ENCODE measurements around the gene TEK. TPM values are rescaled to one million over a fixed set of nuclear protein-coding genes. Genes with fewer than 3 reads are reported as not detected.

Gene TEK
- total RNA-seq, 1 donor from 2014 or later = not detected

GRCh38 chr9:27168496-27168895, 59.5 kb downstream of the TEK start:
- no peaks in the 10 kb centered on the region for H3K4me1 Mint-ChIP-seq
- H3K9me3 Mint-ChIP-seq = peaks cover 5% of the 10 kb centered on the region
- ATAC-seq (ENCODE audit: low read depth) (no peak), DNase-seq (no peak)
- intact Hi-C loops (cut with micrococcal nuclease) = no loop called here
- no peaks in the 10 kb centered on the region for H3K27me3 Mint-ChIP-seq
- H3K4me3 Mint-ChIP-seq = no peak overlapping the region
- POLR2A ChIA-PET = no interaction called here
- CTCF ChIA-PET = no interaction called here
- no peaks in the 10 kb centered on the region for H3K36me3 Mint-ChIP-seq (ENCODE audit: low read depth)
- no peak overlapping the region for H3K27ac Mint-ChIP-seq
- TF ChIP-seq CTCF (IDR thresholded peaks at IDR 0.05) = no peak

- ATAC-seq (ENCODE audit: low read depth) = no peak
- Mint-ChIP-seq H3K27ac (no peak overlapping the region), H3K9me3 (peaks cover 5% of the 10 kb centered on the region), H3K4me3 (no peak overlapping the region), H3K4me1 (no peaks in the 10 kb centered on the region), H3K27me3 (no peaks in the 10 kb centered on the region), H3K36me3 (ENCODE audit: low read depth) (no peaks in the 10 kb centered on the region)
- ChIA-PET CTCF (no interaction called here), POLR2A (no interaction called here)
- intact Hi-C loops (cut with micrococcal nuclease) = no loop called here
- no peak for TF ChIP-seq CTCF (IDR thresholded peaks at IDR 0.05)
- no peak for DNase-seq
Observed at GRCh38 chr9:27168951-27169350, 59.9 kb downstream of the TEK start.

DNA sequence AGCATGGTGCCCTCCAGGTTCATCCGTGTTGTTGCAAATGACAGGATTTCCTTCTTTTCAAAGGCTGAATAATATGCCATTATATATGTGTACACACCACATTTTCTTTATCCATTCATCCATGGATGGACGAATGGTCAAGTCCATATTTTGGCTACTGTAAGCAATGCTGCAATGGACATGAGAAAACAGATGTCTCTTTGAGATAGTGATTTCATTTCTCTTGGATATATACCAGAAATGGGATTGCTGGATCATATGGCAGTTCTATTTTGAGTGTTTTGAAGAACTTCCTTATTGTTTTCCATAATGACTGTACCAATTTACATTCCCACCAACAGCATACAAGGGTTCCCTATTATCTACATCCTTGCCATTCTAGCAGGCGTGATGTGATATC, 67.9 kb downstream of the TEK start:
- Mint-ChIP-seq H3K4me1 (no peaks in the 10 kb centered on the region), H3K36me3 (ENCODE audit: low read depth) (no peaks in the 10 kb centered on the region), H3K27ac (no peak overlapping the region), H3K4me3 (no peak overlapping the region), H3K9me3 (peaks cover 8% of the 10 kb centered on the region), H3K27me3 (peaks cover 3% of the 10 kb centered on the region)
- ATAC-seq (ENCODE audit: low read depth) (no peak), DNase-seq (no peak)
- TF ChIP-seq CTCF (IDR thresholded peaks at IDR 0.05) = no peak
- POLR2A ChIA-PET = no interaction called here
- CTCF ChIA-PET = no interaction called here
- intact Hi-C loops (cut with micrococcal nuclease) = no loop called here

GRCh38 chr9:27179245-27179865, 70.3 kb downstream of the TEK start:
- Mint-ChIP-seq H3K27me3 (peaks cover 7% of the 10 kb centered on the region), H3K36me3 (ENCODE audit: low read depth) (no peaks in the 10 kb centered on the region), H3K4me3 (no peak overlapping the region), H3K9me3 (peaks cover 8% of the 10 kb centered on the region), H3K27ac (no peak overlapping the region), H3K4me1 (no peaks in the 10 kb centered on the region)
- ChIA-PET CTCF (no interaction called here), POLR2A (no interaction called here)
- no peak for ATAC-seq (ENCODE audit: low read depth)
- no peak for TF ChIP-seq CTCF (IDR thresholded peaks at IDR 0.05)
- intact Hi-C loops (cut with micrococcal nuclease) = no loop called here
- no peak for DNase-seq

- no peaks in the 10 kb centered on the region for H3K4me1 Mint-ChIP-seq
- ATAC-seq (ENCODE audit: low read depth) = no peak
Observed at GRCh38 chr9:27181381-27181780, 72.4 kb downstream of the TEK start.

More at GRCh38 chr9:27181381-27181780, 72.4 kb downstream of the TEK start:
- H3K27ac Mint-ChIP-seq = no peak overlapping the region
- no peak overlapping the region for H3K4me3 Mint-ChIP-seq
- DNase-seq = no peak
- no peak for TF ChIP-seq CTCF (IDR thresholded peaks at IDR 0.05)
- ChIA-PET POLR2A (interaction anchor here (0.7 kb wide), 1 partner anchor 85 kb away, joined by 3 read pairs; no protein-coding TSS in a partner anchor), CTCF (no interaction called here)
- peaks cover 8% of the 10 kb centered on the region for H3K9me3 Mint-ChIP-seq
- intact Hi-C loops (cut with micrococcal nuclease) = no loop called here
- H3K36me3 Mint-ChIP-seq (ENCODE audit: low read depth) = no peaks in the 10 kb centered on the region
- peaks cover 9% of the 10 kb centered on the region for H3K27me3 Mint-ChIP-seq
